RKO (cell line): ENCODE data around the gene TSNAX.

Source experiments
- DNase-seq: peaks from one replicate; pipeline ENCODE4 v3.0.0-alpha.2; 2016; ENCODE audit warnings: low spot score

Gene TSNAX

DNA sequence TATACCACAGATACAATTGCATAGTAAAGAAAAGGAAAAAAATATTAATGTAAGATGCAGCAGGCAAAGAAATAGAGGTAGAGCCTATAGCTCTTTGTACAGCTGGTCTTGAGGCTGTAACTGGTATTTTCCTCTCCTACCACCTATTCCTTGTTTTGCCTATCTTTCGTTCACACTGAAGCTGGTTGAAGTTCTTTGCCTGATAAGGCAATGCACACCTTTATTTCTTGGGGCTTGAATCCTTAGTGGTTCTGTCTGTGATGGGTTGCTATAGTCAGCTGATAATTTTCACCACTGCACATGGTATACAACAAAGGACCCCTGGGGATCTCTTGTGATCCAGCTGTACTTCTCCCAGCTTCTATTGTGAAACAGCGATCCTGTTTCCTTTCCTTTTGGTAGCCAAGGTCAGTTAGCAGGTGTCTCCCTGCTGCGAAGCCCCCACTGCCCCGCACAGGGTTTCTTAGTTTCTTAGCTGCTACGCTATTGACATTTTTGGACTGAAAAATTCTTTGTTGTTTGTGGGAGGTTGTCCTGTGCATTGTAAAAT lies 9.9 kb upstream of the TSNAX start:
- DNase-seq: no peak

- no peak for DNase-seq
These were observed 9.3 kb upstream of the TSNAX start for GRCh38 chr1:231519166-231519565.

GRCh38 chr1:231522038-231522437 lies 6.4 kb upstream of the TSNAX start:
- no peak for DNase-seq

GRCh38 chr1:231522931-231523642 lies 5.4 kb upstream of the TSNAX start:
- no peak for DNase-seq

GRCh38 chr1:231523816-231524215 lies 4.7 kb upstream of the TSNAX start:
- DNase-seq: no peak

- no peak for DNase-seq
These were observed 1.9 kb upstream of the TSNAX start for GRCh38 chr1:231526536-231526935.

DNA sequence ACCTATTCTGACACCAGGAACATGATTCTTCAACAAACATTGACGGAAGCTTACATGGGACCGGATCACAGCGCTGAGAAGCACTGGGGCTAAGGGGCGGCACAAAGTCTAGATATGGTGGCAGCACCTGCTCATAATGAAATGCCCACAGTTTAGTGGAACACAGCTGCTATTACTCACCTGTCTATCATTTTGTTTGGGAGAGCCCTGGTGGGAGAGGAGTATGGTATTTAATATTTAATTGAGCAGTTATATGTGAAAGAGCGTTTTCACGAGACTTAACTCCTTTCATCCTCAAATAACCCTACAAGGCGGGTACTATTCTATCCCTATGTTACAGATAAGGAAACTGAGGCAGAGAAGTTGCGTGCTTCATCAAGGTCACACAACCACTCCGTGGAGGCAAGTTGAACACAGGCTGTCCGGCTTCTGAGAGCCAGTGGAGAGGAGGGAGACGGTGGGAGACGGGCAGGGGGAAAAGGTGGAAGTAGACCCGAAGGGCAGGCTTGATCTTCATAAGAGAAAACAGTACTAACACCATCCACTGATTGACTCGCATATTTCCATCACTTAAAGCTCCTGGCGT lies 790 bp upstream of the TSNAX start:
- DNase-seq: peak; percentile 19

DNA sequence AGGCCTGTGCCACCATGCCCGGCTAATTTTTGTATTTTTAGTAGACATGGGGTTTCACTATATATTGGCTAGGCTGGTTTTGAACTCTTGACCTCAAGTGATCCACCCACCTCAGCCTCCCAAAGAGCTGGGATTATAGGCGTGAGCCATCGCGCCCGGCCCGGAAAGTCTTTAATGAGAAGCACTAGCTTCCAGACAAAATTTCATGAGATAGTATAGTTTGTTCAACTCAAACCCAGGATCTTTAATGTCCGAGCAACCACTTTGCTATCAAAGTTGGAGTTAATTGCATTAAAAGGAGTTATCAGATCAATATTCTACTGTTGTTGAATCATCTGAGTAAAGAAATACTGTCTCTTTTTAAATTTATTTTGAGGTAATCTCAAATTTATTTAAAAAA lies 4.8 kb downstream of the TSNAX start:
- DNase-seq: no peak

DNA sequence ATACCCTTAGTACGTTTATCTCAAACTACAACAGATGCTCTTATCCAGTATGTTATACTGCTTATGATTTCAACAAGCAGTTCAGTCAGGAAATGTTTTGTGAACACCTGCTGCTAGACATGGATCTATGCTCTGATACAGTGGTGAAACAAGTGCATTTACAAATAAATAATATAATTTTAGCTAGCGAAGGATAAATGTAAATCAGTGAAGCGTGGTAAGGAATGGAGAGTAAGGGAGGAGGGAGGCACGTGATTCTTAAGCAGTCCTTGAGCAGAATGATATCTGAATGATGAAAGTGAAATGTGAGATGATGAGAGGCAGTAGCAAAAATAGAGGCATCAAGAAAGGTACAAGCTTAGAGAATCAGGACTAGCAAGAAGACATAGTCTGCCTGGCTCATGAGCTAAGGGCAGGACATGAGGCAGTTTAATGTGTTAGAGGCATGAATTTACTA lies 6.3 kb downstream of the TSNAX start:
- no peak for DNase-seq

GRCh38 chr1:231536099-231536498 lies 7.6 kb downstream of the TSNAX start:
- DNase-seq: no peak

- DNase-seq: no peak
These were observed 12.4 kb downstream of the TSNAX start for GRCh38 chr1:231540847-231541246.

DNA sequence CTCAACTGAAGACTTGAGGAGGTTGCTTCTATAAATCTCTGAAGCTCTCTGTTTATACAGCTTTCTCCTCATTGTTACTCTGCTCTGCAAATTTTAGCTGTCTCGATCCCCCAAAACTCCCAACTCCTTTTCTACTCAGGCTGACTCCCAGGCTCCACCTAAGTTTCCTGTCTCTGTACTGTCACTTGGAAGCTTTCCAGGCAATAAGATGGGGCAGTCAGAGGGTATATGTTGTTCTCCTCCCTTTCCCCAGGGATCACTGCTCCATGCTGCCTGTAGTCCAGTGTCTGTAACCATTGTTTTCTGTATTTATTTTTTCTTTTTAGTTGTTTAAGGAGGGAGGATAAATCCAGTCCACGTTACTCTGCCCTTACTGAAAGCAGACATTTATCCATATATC lies 13.4 kb downstream of the TSNAX start:
- DNase-seq: no peak

DNA sequence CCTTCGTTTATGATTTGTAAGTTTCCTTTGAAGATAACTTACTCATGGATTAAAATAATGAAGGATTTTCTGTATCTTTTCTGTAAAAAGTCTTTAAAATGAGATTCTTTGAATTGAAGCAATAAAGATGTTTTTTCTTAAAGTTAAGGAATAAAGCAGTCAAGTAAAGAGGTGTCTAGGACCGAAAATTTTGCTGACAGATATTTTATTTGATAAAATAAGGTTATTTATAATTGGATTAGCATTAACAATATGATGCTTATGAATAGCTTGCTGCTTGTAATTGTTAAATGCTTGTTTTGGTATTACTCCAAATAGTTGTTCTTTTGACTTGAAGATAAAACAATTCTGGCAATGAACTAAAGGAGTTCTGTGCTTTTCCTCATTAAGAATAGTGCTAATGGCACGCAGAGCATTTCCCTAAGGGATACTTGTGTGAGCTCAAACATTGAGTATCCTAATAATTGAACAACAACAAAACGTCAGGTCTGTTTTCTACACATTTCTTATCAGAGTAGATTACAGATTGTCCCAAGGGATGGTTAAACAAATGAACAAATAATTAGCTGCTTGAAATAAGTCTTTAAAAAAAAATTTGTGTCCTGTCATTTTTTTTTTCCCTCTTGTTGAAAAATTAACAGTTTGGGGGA lies 16.6 kb downstream of the TSNAX start:
- no peak for DNase-seq

DNA sequence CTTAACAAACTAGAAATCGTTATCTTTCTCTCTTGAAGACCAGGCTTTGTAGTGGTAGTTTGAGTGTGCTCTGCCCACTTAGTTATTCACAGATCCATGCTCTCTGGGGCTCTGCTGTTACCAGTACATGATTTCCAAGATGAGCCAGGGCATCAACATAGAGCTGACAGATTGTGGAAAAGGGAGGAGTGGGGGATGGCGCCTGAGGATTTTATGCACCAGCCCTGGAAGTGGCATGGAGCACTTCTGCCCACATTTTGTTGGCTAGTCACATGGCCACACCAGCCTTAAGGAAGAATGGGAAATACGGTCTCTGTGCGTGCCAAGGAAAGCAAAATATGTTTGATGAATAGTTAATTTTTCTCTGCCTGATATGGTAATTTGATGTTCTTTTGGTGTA lies 18.2 kb downstream of the TSNAX start:
- DNase-seq: no peak

DNA sequence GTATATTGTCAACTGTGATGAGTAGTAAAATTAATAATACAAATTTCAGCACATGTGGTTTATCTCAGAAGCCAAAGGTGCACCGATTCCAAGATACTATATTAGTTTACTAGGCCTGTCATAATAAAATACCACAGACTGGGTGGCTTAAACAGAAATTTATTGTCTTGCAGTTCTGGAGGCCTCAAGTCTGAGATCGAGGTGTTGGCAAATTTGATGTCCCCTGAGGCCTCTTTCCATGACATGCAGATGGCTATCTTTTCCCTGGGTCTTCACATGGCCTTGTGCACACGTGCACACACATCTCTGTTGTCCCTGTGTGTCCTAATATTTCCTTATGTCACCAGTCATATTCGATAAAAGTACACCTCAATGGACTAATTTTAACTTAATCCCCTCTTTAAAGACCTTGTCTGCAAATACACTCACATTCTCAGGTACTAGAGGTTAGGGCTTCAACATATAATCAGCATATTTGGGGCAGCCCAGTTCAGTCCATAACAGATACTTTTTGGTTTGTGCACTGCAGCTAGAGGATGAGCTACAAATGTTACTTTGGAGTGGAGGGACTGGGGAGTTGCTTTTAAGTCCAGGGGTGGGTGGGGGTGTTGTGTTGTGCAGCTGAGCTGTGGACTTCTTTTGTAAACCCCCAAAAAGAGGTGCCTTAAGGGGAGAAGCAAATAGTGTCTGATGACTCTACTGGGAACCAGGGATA lies 21.4 kb downstream of the TSNAX start:
- DNase-seq: no peak

- DNase-seq: no peak
These were observed 21.9 kb downstream of the TSNAX start for GRCh38 chr1:231550448-231550781.

- no peak for DNase-seq
These were observed 24.9 kb downstream of the TSNAX start for GRCh38 chr1:231553320-231553719.

- no peak for DNase-seq
These were observed 26.5 kb downstream of the TSNAX start for GRCh38 chr1:231554969-231555368.

DNA sequence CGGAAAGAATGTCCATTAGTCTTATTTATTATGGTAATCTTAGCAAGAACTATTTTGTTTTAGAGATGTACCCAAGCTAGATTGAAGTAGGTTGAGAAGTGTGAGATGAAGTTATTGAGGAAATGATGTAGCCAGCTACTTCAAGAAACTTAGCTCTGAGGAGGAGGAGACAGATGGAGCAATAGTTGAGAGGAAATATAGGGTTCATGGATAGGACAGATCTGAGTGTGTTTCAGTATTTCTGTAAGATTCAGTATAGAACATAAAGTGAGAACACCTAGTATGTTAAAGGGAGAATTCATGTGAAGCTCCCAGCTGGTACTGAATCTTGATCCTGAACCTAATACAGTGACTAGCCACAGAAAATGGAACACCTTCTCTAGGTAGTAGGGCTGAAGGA lies 28.9 kb downstream of the TSNAX start:
- DNase-seq: no peak

GRCh38 chr1:231557898-231558707 lies 29.6 kb downstream of the TSNAX start:
- peak; percentile 11 for DNase-seq

DNA sequence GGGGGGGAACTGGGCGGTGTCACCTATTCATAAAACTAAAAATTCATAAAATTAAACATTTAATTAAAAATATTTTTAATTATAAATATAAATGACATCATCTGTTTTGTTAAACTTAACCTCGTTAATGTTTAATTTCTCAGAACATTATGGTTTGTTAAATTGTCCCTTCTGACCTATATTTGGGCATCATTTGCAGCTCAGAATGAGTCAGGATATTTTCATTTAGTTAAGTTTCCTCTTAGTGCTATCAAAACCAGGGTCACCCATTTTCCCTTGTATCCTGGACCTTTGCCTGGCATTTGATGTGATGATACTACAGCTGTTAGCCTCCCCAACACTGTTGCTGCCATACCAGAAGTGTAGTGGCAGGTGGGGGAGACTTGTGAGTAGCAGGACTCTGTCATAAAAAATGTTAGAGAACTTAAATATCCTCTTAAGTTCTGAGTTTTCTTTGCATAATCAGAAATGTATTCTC lies 30.3 kb downstream of the TSNAX start:
- no peak for DNase-seq
